Iris pigment epithelial cell (primary cell): Measurements from ENCODE around the gene TMA7.
"Not testable (repeated sequence)": the region's sequence is repeated elsewhere in the genome, so short reads cannot be mapped to it uniquely, and the experiment has no call there.

ENCODE experiments used
- DNase-seq: peaks from one replicate; pipeline ENCODE4 v3.0.0-alpha.2; 2011; ENCODE audit warnings: low read depth

The TMA7 gene

GRCh38 chr3:48468329-48468731, 28.3 kb downstream of the TMA7 start:
- no peak for DNase-seq

GRCh38 chr3:48469046-48469915, 29.2 kb downstream of the TMA7 start:
- no peak for DNase-seq

GRCh38 chr3:48470286-48470685, 30.2 kb downstream of the TMA7 start:
- no peak for DNase-seq

GRCh38 chr3:48472673-48472922, 32.5 kb downstream of the TMA7 start:
- no peak for DNase-seq

- peak; percentile 93 for DNase-seq
Measured at GRCh38 chr3:48472923-48473616, 33.0 kb downstream of the TMA7 start.

- no peak for DNase-seq
Measured at GRCh38 chr3:48473617-48473952, 33.5 kb downstream of the TMA7 start.

DNA sequence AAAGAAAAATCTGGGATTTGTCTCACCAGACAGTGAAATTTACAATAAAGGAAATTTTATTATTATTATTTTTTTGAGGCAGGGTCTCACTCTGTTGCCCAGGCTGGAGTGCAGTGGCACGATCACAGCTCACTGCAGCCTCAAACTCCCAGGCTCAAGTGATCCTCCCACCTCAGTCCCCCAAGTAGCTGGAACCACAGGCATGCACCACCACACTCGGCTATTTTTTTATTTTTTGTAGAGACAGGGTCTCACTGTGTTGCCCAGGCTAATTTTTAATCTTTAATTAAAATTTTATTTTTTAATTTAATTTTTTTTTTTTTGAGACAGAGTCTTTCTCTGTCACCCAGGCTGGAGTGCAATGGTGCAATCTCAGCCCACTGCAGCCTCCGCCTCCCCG, 34.0 kb downstream of the TMA7 start:
- not testable (repeated sequence) for DNase-seq

GRCh38 chr3:48474619-48475018, 34.6 kb downstream of the TMA7 start:
- no peak for DNase-seq

GRCh38 chr3:48475188-48475587, 35.1 kb downstream of the TMA7 start:
- DNase-seq = no peak

- DNase-seq = no peak
Measured at GRCh38 chr3:48476426-48477053, 36.5 kb downstream of the TMA7 start.

DNA sequence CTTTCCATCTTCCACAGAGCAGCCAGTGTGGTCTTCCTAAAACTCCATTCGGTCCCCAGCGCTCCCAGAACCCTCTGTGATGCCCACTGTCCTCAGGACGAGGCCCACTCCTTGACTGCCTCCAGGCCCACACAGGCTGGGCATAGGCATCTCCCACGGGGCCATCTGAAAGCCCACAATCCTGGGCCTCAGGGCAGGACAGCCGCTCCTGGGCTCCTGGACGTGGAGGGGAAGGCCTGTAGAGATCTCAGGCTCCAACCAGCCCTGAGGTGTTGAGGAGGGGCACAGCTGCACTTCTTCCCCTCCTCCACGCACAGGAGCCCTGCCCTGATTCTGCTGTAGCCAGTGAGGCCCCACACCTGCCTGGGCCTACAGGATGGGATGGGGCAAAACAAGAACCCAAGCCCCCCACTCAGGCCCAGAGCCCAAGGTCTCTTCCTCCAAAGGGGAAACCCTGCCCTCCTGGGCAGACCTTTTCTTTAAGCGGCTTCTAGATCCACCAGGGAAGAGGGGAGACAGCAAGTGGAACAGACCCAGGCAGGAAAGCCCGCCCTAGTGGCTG, 38.0 kb downstream of the TMA7 start:
- no peak for DNase-seq

- DNase-seq = no peak
Measured at GRCh38 chr3:48478626-48479555, 38.8 kb downstream of the TMA7 start.

GRCh38 chr3:48480891-48481290, 40.8 kb downstream of the TMA7 start:
- DNase-seq = not testable (repeated sequence)

GRCh38 chr3:48482822-48483221, 42.8 kb downstream of the TMA7 start:
- not testable (repeated sequence) for DNase-seq

DNA sequence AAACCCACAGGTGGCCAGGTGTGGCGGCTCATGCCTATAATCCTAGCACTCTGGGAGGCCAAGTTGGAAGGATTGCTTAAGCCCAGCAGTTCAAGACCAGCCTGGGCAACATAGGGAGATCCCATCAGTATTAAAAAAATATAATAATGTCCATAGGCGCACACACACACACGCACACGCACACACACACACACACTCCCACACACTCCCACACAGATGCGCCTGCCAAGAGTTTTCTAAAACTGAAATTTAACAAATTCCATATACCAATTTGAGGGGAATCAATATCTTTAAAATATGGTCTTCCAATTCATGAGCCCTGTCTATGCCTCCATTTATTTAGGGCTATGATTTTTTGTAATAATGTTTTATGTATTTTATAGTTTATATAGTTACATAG, 46.9 kb downstream of the TMA7 start:
- no peak for DNase-seq

- DNase-seq = peak; percentile 59
Measured at GRCh38 chr3:48492461-48493202, 52.6 kb downstream of the TMA7 start.

GRCh38 chr3:48493203-48493501, 53.1 kb downstream of the TMA7 start:
- DNase-seq = no peak
